ENCODE results near the gene CTNNB1.

DNA sequence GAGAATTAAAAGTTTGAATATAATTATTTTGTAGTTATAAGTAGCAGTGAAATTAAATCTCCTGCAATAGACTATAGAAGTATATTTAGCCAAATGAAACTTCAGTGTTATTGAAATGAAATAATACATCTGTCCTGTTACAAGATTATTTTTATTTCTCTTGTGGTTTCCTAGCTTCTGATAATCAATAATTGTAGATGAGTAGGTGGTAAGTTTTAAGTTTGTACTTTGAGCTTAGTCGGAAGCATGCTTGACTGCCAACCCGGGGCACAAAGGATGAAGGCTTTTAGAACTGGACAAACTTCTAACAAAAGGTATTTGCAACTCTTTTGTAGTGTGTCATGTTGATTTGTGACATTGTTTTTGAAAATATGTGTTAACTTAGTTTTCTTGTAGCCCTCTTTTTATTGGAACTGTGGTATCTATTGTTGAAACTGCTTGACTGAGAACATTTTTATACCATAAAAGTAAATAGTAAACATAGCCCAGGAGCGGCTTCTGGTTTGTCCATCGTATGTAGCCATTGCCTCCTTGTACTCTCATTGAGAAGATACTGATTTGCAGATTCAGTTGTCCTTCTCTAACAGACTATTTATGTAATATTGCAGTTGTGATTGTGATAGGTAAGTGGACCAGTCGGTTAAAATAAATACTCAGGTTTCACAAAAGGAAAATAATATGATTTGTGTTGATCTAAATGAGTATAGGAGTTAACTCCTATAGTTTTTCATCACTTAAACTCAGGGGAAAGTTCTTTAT, 2.9 kb downstream of the CTNNB1 start:
- no peak for TF ChIP-seq CTCF (IDR thresholded peaks at IDR 0.05)
- TF ChIP-seq POLR2AphosphoS5 (IDR thresholded peaks at IDR 0.05), result no peak
- TF ChIP-seq EP300 (IDR thresholded peaks at IDR 0.05; ENCODE audit: low read depth), result no peak
- TF ChIP-seq POLR2A (IDR thresholded peaks at IDR 0.05), result no peak

Measured in transverse colon (tissue), 4 donors.